Kasumi-1 (cell line): ENCODE measurements around the gene GUCY2C.

Experiments
- DNase-seq, 2 experiments: peaks; one replicate each; lab custom pipeline; 2025; lab: John Stamatoyannopoulos, UW

Gene GUCY2C

DNA sequence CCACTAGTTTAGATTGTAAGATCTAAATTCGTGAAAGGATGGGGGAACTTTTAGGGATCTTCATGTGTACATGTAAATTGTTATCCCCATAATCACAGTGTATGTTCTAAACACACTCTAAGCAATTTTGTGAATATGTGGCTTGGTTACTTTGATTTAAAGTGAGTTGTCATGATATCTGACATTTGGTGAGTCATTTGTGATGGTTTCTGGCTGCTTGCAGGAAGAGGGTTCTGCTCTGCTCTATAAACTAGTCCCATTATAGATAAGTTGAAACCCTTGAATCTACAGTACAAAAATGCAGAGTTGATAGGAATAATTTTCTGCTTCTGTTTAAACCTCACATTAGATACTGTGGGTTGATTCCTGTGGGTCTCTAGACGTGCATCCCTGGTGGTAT, 14.8 kb downstream of the GUCY2C start:
- DNase-seq: no peak

- no peak for DNase-seq
Observed at GRCh38 chr12:14681190-14681589, 15.2 kb downstream of the GUCY2C start.

DNA sequence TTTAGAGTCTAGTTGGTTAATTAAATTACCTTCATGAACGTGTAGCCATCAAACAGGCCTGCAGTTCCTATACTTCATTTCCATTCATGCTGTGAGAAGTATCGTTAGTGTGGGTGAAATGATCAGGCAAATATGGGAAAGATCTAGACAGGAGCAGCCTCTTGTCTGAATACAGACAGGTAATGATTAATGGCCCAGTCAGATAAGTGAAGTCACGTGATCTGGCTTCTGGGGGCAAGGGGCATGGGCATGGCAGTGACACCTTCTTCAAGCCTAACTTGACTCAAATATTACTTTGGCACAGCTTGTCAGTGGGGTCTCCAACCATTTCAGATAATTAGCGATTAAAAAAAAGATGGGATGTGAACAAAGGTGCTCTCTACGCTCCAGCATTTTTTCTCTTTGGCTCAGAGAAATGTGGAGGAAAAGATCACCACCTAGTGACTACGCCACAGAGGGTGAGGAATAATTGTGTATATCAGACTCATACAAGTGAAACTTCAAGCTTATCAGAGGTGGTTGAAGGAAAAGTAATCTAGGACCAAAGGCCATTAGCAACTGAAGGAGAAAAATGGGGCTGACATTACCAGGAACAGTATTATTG, 17.8 kb downstream of the GUCY2C start:
- DNase-seq: no peak

GRCh38 chr12:14668591-14668990, 27.8 kb downstream of the GUCY2C start:
- no peak for DNase-seq

DNA sequence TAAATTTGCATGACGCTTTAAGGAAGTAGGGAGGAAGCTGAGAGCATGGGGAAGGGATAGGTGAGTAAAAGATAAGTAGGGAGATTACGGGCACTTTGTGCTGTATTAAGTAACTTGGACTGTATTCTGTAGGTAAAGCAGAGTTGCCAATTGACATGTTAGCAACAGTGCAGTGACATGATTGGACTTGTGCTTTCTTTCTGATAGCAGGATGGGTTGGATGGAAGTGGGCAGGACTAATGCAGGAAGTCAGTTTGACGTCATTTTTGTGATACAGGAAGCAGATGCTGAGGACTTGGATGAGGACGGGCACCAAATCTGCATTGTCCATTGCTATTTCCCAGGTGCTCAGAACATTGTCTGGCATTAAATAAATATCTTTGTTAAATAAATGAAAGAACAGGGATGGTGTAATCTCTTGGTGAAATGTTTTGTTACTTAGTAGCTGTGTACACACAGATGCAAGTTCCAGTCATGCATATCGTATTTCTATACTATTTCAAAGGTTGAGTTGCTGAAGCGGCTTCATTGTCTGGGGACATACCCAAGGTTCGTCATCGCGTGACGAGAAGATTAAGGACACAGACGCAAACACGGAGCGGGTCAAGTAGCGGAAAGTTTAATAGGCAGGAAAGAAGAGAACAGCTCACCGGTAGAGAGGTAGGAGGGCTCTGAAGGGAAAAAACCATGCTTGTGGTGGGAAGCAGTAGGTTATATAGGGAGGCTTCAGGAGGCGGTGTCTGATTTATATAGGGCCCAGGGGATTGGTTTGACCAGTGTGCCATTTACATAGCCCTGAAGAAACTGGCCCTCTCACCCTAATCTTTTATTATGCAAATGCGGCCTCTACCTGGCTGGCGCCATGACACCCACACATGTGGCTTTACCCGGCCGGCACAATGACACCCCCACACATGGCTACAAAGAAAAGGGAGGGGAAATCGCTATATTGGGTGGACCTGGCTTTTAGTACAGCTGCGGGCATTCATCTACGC, 30.7 kb downstream of the GUCY2C start:
- no peak for DNase-seq

DNA sequence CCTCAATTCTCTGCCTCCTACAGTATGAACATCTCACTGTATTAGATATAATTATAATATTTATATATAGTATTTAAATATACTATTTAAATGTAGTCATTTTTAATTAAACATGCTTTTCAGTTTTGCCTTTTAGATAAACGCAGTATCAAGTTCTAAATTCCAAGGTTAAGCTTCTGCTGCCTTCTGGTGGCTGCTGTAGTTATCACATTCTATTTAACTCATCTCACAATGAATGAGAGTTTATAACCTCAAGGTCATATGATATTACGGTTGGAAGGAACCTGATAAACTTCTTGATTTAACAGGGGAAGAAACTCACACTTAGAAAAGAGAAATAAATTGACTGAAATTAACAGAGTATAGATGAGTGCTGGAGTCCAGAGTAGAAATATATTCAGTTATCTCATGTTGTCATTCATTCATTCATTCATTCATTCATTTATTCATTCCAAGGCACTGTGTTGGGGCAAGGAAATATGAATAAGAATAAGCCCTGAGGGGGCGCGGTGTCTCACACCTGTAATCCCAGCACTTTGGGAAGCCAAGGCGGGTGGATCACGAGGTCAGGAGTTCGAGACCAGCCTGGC, 31.9 kb downstream of the GUCY2C start:
- peak; percentile 29 to 40 for DNase-seq

DNA sequence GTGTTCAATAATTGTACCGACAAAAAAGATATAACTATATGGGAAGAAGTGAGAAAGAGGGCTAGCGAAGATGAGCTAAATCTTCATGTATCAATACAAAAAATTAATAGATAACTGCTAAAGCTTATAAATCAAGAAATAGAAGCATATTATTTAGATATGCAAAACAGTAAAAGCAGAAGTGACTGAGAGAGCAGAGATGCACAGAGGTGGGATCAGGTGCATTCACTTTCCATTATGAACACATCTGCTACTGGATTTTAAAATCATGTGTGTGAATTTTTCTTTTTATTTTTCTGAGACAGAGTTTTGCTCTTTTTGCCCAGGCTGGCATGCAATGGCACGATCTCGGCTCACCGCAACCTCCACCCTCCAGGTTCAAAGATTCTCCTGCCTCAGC, 33.4 kb downstream of the GUCY2C start:
- no peak for DNase-seq

- no peak for DNase-seq
Observed at GRCh38 chr12:14656846-14657245, 39.6 kb downstream of the GUCY2C start.

- DNase-seq: no peak
Observed at GRCh38 chr12:14655284-14655683, 41.1 kb downstream of the GUCY2C start.

GRCh38 chr12:14654842-14655241, 41.6 kb downstream of the GUCY2C start:
- no peak for DNase-seq

DNA sequence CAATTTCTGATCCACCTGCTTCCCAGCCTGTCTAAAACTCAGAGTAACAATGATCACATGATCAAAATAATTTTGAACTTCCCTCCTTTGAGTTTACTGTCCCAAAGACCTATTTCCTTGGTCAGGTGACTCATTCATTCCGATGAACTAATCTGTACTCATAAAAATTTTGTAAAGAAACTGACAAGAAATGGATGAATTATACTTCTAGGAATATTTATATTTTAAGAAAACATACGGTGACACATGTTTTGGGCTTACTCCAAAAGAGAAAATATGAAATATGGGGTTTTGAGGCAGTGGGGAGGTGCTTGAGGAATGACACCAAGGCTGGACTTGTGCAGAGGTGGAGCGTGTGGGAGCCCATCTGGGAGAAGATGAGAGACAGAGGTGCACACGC, 42.0 kb downstream of the GUCY2C start:
- no peak for DNase-seq

GRCh38 chr12:14652483-14652882, 43.9 kb downstream of the GUCY2C start:
- no peak for DNase-seq

DNA sequence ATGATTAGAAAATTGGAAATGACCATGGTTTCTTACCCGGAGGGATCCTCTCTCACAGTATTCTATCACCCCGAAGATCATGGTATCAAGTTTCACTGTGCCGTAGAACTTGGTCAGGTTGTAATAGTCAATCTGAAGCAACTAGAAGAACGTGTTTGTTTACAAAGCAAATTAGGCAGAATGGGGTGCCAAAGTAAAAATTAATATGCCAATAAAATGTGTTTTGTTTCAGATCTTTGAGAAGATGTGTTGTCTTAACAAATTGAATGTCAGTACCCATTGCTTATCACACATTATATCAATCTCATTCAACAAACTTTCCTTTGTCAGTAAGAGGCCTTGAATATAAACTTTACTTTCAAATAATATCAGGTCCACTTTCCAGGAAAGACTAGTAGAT, 45.0 kb downstream of the GUCY2C start:
- no peak for DNase-seq

- no peak for DNase-seq
Observed at GRCh38 chr12:14650789-14651188, 45.6 kb downstream of the GUCY2C start.

- no peak for DNase-seq
Observed at GRCh38 chr12:14647028-14647750, 49.2 kb downstream of the GUCY2C start.

DNA sequence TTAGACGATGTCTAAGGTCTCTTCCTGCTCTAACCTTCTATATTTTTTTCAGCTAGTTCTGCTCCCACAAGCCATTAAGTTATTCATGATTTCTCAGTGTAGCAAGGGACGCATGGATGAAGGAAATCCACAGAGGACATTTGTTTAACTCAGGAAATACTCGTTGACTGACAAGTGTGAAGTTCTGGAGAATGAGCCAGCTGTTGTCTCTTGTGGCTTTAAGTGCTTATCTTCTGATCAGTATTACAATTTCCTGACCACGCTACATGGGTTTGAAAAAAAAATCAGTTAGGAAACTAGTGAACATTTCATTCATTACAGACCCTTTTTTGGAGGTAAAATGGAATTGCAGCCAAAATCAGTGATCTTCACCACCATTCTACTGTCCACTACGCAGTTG, 53.1 kb downstream of the GUCY2C start:
- peak; percentile 25 to 47 for DNase-seq

DNA sequence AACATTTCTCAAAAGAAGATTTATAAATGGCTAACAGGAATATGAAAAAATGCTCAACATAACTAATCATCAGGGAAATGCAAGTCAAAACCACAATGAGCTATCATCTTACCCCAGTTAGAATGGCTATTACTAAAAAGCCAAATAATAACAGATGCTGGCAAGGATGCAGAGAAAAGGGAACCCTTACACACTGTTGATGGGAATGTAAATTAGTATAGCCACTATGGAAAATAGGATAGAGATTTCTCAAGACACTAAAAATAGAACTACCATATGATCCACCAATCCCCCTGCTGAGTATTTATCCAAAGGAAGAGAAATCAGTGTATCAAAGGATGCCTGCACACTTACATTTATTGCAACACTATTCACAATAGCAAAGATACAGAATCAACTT, 58.3 kb downstream of the GUCY2C start:
- no peak for DNase-seq

DNA sequence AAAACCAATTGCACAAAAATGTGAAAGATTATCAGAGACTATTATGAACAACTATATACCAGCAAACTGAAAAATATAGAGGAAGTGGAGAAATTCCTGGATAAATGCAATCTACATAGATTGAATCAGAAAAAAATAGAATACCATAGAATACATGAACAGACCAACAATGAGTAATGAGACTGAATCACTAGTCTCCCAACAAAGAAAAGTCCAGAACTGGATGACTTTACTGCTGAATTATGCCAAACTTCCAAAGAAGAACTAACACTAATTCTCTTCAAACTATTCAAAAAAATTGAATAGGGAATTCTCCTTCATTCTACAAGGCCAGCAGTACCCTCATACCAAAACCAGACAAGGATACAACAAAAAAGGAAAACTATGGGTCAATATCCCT, 60.6 kb downstream of the GUCY2C start:
- DNase-seq: no peak

GRCh38 chr12:14630793-14631192, 65.6 kb downstream of the GUCY2C start:
- DNase-seq: no peak

DNA sequence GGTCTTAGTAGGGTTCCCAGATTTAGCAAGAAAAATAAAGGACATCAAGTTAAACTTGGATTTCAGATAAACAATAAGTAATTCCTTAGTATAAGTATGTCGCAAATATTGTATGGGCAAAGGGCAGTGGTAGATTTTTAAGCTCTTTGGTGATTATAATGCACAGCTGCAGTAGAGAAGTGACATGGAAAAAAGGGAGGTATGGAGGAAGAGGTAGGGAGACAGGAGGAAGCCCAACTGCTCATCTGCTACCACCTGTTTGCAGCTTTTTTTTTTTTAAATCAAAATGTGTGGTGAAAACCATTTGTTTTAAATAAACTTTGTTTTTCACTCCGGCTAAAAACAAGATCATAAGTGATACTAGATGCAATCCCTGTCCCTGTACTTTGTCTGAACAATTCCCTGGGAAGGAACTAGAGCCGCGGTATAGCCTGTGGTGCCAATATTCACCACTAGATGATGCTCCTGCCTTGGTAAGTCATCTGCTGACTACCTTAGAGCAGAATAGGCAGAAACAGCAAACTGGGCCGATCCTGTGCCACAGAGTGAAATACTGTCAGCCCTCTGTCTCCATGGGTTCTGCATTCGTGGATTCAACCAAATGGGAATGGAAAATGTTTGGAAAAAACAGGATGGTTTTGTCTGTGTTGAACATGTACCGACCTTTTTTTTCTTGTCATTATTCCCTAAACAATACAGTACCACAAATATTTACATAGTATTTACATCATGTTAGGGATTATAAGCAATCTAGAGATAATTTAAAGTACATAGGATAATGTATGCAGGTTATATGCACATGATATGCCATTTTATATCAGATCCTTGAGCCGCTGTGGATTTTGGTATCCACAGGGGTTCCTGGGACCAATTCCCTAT, 66.3 kb downstream of the GUCY2C start:
- DNase-seq: peak; percentile 60 to 63

GRCh38 chr12:14628771-14629170, 67.6 kb downstream of the GUCY2C start:
- no peak for DNase-seq
